ENCODE data around the gene RPL32. TPM values are rescaled to one million over a fixed set of nuclear protein-coding genes. Genes with fewer than 3 reads are reported as not detected.

The RPL32 gene
- polyA plus RNA-seq, 3 donors: 932 to 1,052 (median 942) TPM

DNA sequence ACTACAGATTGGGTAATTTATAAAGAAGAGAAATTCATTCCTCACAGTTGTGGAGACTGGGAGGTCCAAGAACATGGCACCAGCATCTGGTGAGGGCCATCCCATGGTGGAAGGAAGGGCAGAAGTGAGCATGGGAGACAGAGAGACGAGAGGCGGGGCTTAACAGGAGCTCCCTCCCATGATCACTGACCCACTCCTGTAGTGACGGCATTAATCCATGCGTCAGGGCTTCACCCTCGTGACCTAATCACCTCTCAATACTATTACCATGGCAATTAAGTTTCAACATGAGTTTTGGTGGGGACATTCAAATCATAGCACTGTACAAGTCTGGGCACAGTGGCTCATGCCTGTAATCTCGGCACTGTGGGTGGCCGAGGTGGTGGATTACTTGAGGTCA, 17.1 kb downstream of the RPL32 start:
- no peak for DNase-seq
- Histone ChIP-seq H3K27ac (ENCODE audit: low read depth in 1 of 2, low read length in 2 of 2) (no peak overlapping the region), H2AFZ (ENCODE audit: insufficient read depth, low read depth, low read length, poor library complexity, severe bottlenecking) (no peak overlapping the region), H4K20me1 (ENCODE audit: insufficient read depth, low read length) (no peaks in the 10 kb centered on the region), H3K4me2 (replicated peaks; ENCODE audit: extremely low read depth, low read length, poor library complexity, severe bottlenecking) (no peak overlapping the region), H3K79me2 (ENCODE audit: insufficient read depth, low read length) (no peaks in the 10 kb centered on the region), H3K9ac (ENCODE audit: insufficient read depth, low read length, poor library complexity, severe bottlenecking) (no peak overlapping the region), H3K4me3 (replicated peaks in 1 of 3; ENCODE audit: low read depth in 2 of 3, low read length in 3 of 3) (no peak overlapping the region), H3K4me1 (ENCODE audit: control insufficient read depth in 1 of 2, insufficient read depth in 2 of 2, low read length in 2 of 2) (no peaks in the 10 kb centered on the region), H3K9me3 (replicated peaks in 1 of 2; ENCODE audit: control insufficient read depth in 1 of 2, insufficient read depth in 1 of 2, low read length in 2 of 2) (no peaks in the 10 kb centered on the region), H3K27me3 (ENCODE audit: control insufficient read depth in 2 of 2, insufficient read depth in 2 of 2, low read length in 2 of 2) (no peaks in the 10 kb centered on the region), H3K36me3 (replicated peaks in 1 of 2; ENCODE audit: control insufficient read depth in 1 of 2, insufficient read depth in 2 of 2, low read length in 2 of 2) (no peaks in the 10 kb centered on the region)
- H3K27ac Mint-ChIP-seq: no peak overlapping the region
- peaks cover 0 to 2% (median 0%) of the 10 kb centered on the region in 7 donors for H3K9me3 Mint-ChIP-seq
- WGBS (ENCODE audit: insufficient coverage): 100% methylated on average over 2 of the region's 7 CpGs
- no peaks in the 10 kb centered on the region for H3K4me1 Mint-ChIP-seq
- H3K36me3 Mint-ChIP-seq: no peaks in the 10 kb centered on the region
- no peak overlapping the region for H3K4me3 Mint-ChIP-seq
- H3K27me3 Mint-ChIP-seq (ENCODE audit: low read depth in 3 of 3): peaks cover 0 to 5% (median 2%) of the 10 kb centered on the region in 3 donors
- no peak for TF ChIP-seq CTCF (IDR thresholded peaks at IDR 0.05)
- intact Hi-C loops (cut with micrococcal nuclease): no loop called here

GRCh38 chr3:12822725-12823373, 18.5 kb downstream of the RPL32 start:
- H4K20me1 ChIP-seq (ENCODE audit: insufficient read depth, low read length): no peaks in the 10 kb centered on the region
- TF ChIP-seq CTCF (IDR thresholded peaks at IDR 0.05): no peak
- no peaks in the 10 kb centered on the region for H3K27me3 ChIP-seq (ENCODE audit: control insufficient read depth in 2 of 2, insufficient read depth in 2 of 2, low read length in 2 of 2)
- intact Hi-C loops (cut with micrococcal nuclease): no loop called here
- no peak overlapping the region for H3K4me3 Mint-ChIP-seq
- H3K36me3 ChIP-seq (replicated peaks in 1 of 2; ENCODE audit: control insufficient read depth in 1 of 2, insufficient read depth in 2 of 2, low read length in 2 of 2): no peaks in the 10 kb centered on the region
- no peak overlapping the region for H3K27ac ChIP-seq (ENCODE audit: low read depth in 1 of 2, low read length in 2 of 2)
- H3K27me3 Mint-ChIP-seq (ENCODE audit: low read depth in 3 of 3): peaks cover 3 to 7% (median 3%) of the 10 kb centered on the region in 3 donors
- WGBS (ENCODE audit: insufficient coverage): 71% methylated on average over 4 of the region's 8 CpGs
- no peak overlapping the region for H3K9ac ChIP-seq (ENCODE audit: insufficient read depth, low read length, poor library complexity, severe bottlenecking)
- no peaks in the 10 kb centered on the region for H3K79me2 ChIP-seq (ENCODE audit: insufficient read depth, low read length)
- no peak for DNase-seq
- H3K4me1 Mint-ChIP-seq: no peaks in the 10 kb centered on the region
- no peak overlapping the region for H3K4me2 ChIP-seq (replicated peaks; ENCODE audit: extremely low read depth, low read length, poor library complexity, severe bottlenecking)
- H3K9me3 Mint-ChIP-seq: peaks cover 0 to 2% (median 0%) of the 10 kb centered on the region in 7 donors
- no peaks in the 10 kb centered on the region for H3K9me3 ChIP-seq (replicated peaks in 1 of 2; ENCODE audit: control insufficient read depth in 1 of 2, insufficient read depth in 1 of 2, low read length in 2 of 2)
- no peak overlapping the region for H3K27ac Mint-ChIP-seq
- no peaks in the 10 kb centered on the region for H3K4me1 ChIP-seq (ENCODE audit: control insufficient read depth in 1 of 2, insufficient read depth in 2 of 2, low read length in 2 of 2)
- H3K36me3 Mint-ChIP-seq: no peaks in the 10 kb centered on the region
- H2AFZ ChIP-seq (ENCODE audit: insufficient read depth, low read depth, low read length, poor library complexity, severe bottlenecking): no peak overlapping the region
- no peak overlapping the region for H3K4me3 ChIP-seq (replicated peaks in 1 of 3; ENCODE audit: low read depth in 2 of 3, low read length in 3 of 3)
